HepG2 (cell line): ENCODE measurements around the gene KLF15. TPM values are rescaled to one million over a fixed set of nuclear protein-coding genes. Genes with fewer than 3 reads are reported as not detected.

ENCODE experiments used
- ATAC-seq: fragments of 200-7000 bp; cut with Tn5 transposase; 3 replicates; pipeline ENCODE4 v1.9.1; 2020; ENCODE audit warnings: mild to moderate bottlenecking, moderate library complexity
- BruUV-seq: library from RNA; stranded (reverse); fragments of 400-500 nt; replicated peaks from 2 replicates; lab custom pipeline; 2021; lab: Mats Ljungman, UMichigan
- CTCF ChIA-PET: fragments of 300-600 bp; formaldehyde crosslinking; extraction: SDS; loops from one replicate; lab custom pipeline; 2021; ENCODE audit warnings: low total read pairs, inconsistent platforms, low intra/inter-chr PET ratio; lab: Yijun Ruan, JAX
- POLR2A ChIA-PET: fragments of 350-600 bp; sonication (Branson Sonifier 250); formaldehyde crosslinking; loops from one replicate; lab custom pipeline; 2020; ENCODE audit warnings: antibody characterized with exemption, inconsistent platforms; lab: Yijun Ruan, JAX
- DNase-seq: peaks from one replicate; pipeline ENCODE4 v3.0.0-alpha.2; 2015; ENCODE audit warnings: low spot score
- FAIRE-seq: peaks from 3 replicates; lab custom pipeline; 2011; peaks lifted over from hg19 to GRCh38; lab: Jason Lieb, UNC
- H2AFZ ChIP-seq: one replicate; pipeline ENCODE4 v1.6.1; 2011; ENCODE audit warnings: low read length, inconsistent platforms
- H3K27ac ChIP-seq: fragments of 300-600 bp; 3 replicates; pipeline ENCODE4 v1.8.0; 2011; ENCODE audit warnings: mixed run types, mild to moderate bottlenecking, mixed read lengths, low read length, inconsistent platforms; ENCODE audit not compliant: insufficient read depth; ENCODE audit errors: extremely low read length
- H3K27me3 ChIP-seq, 2 experiments: fragments of 200-600 bp in 1 of 2; 2 replicates in 1 of 2; 3 replicates in 1 of 2; pipeline versions ENCODE4 v1.6.0 to v1.8.0; 2011; ENCODE audit warnings: low read length in 2 of 2, mild to moderate bottlenecking in 2 of 2, moderate library complexity in 2 of 2, inconsistent platforms in 1 of 2; ENCODE audit not compliant: insufficient read depth in 2 of 2, control insufficient read depth in 1 of 2
- H3K36me3 ChIP-seq, 2 experiments: fragments of 200-600 bp in 1 of 2; replicated peaks in 1 of 2; 2 replicates in 1 of 2; 3 replicates in 1 of 2; pipeline versions ENCODE4 v1.5.1 to v1.8.0; 2011; ENCODE audit warnings: low read length in 2 of 2, inconsistent platforms in 1 of 2; ENCODE audit not compliant: insufficient read depth in 2 of 2, control insufficient read depth in 1 of 2
- H3K4me1 ChIP-seq: 2 replicates; pipeline ENCODE4 v1.5.1; 2012; ENCODE audit warnings: low read length, inconsistent platforms; ENCODE audit not compliant: insufficient read depth
- H3K4me2 ChIP-seq: 2 replicates; pipeline ENCODE4 v1.6.0; 2011; ENCODE audit warnings: low read depth, low read length, inconsistent platforms
- H3K4me3 ChIP-seq, 3 experiments: fragments of 200-600 bp in 1 of 3; sonication (generic), shearing (Covaris generic) in 1 of 3; replicated peaks in 1 of 3; 2 replicates each; pipeline ENCODE4 v1.5.1; 2011 to 2016; ENCODE audit warnings: low read length in 3 of 3, inconsistent platforms in 2 of 3, low read depth in 2 of 3, mild to moderate bottlenecking in 2 of 3, control low read depth in 1 of 3, mixed read lengths in 1 of 3; ENCODE audit not compliant: insufficient read depth in 1 of 3
- H3K79me2 ChIP-seq: one replicate; pipeline ENCODE4 v1.6.1; 2011; ENCODE audit warnings: low read length, inconsistent platforms; ENCODE audit not compliant: insufficient read depth
- H3K9ac ChIP-seq: 2 replicates; pipeline ENCODE4 v1.6.0; 2011; ENCODE audit warnings: mild to moderate bottlenecking, low read depth, low read length, inconsistent platforms; ENCODE audit not compliant: insufficient read depth
- H3K9me3 ChIP-seq: 2 replicates; pipeline ENCODE4 v1.5.1; 2012; ENCODE audit warnings: mild to moderate bottlenecking, low read length
- H4K20me1 ChIP-seq: 2 replicates; pipeline ENCODE4 v1.6.0; 2011; ENCODE audit warnings: inconsistent platforms, mild to moderate bottlenecking, low read length, moderate library complexity; ENCODE audit not compliant: insufficient read depth
- CTCF ChIP-seq: sonication (generic); formaldehyde crosslinking; IDR thresholded peaks from 2 replicates; pipeline ENCODE4 v1.5.0; 2020; ENCODE audit warnings: mild to moderate bottlenecking, missing genetic modification reagents, moderate library complexity
- FOXO1 ChIP-seq: sonication (generic); formaldehyde crosslinking; IDR thresholded peaks from 2 replicates; pipeline ENCODE4 v1.4.0; 2020; ENCODE audit warnings: missing genetic modification reagents
- HIC2 ChIP-seq: sonication (generic); formaldehyde crosslinking; IDR thresholded peaks from 2 replicates; pipeline ENCODE4 v1.9.0; 2022; ENCODE audit warnings: low read depth, missing genetic modification reagents
- HOXA7 ChIP-seq: sonication (generic); formaldehyde crosslinking; IDR thresholded peaks from 2 replicates; pipeline ENCODE4 v1.8.1; 2022; ENCODE audit warnings: mild to moderate bottlenecking, missing genetic modification reagents, moderate library complexity
- NR3C1 ChIP-seq: sonication (generic); formaldehyde crosslinking; IDR thresholded peaks from 2 replicates; pipeline ENCODE4 v1.4.0; 2020; ENCODE audit warnings: missing genetic modification reagents
- RAD21 ChIP-seq: fragments of 450-650 bp; formaldehyde crosslinking; IDR thresholded peaks from 2 replicates; pipeline ENCODE4 v1.5.0; 2020; ENCODE audit warnings: mild to moderate bottlenecking
- SMC3 ChIP-seq: IDR thresholded peaks from 2 replicates; pipeline ENCODE4 v1.6.1; 2011; ENCODE audit warnings: low read length, improper control_type of control experiment
- STAG1 ChIP-seq: sonication (generic); formaldehyde crosslinking; IDR thresholded peaks from 2 replicates; pipeline ENCODE4 v1.4.0; 2020; ENCODE audit warnings: missing genetic modification reagents
- TEAD3 ChIP-seq: optimal IDR thresholded peaks from 2 replicates; pipeline ENCODE3; 2016; ENCODE audit warnings: borderline replicate concordance
- ZNF282 ChIP-seq: fragments of 450-650 bp; IDR thresholded peaks from 2 replicates; pipeline ENCODE4 v1.6.1; 2018; ENCODE audit not compliant: partially characterized antibody
- ZNF776 ChIP-seq: sonication (generic); formaldehyde crosslinking; IDR thresholded peaks from 2 replicates; pipeline ENCODE4 v1.4.0; 2020; ENCODE audit warnings: mild to moderate bottlenecking, missing genetic modification reagents
- WGBS: methylation state at CpG from one replicate; pipeline ENCODE4 v1.1.6; 2017; ENCODE audit warnings: low lambda C conversion rate; 5-methylcytosine and 5-hydroxymethylcytosine counted together
- in situ Hi-C: cut with HindIII; loops from 2 replicates; pipeline ENCODE4 v1.10.0; 2017; ENCODE audit warnings: low pct_unique_long_range_greater_than_20kb; ENCODE audit not compliant: extremely low pct_ligation_motif_present
- intact Hi-C: fragments of 100-400 bp; cut with micrococcal nuclease; formaldehyde crosslinking; loops from one replicate; pipeline ENCODE4 v1.10.0; 2022; ENCODE audit not compliant: unreplicated experiment
- polyA plus RNA-seq, 8 experiments: library from polyadenylated mRNA; depleted of rRNA in 3 of 8; stranded (reverse) in 7 of 8; unstranded in 1 of 8; fragments of >200 nt; fragmentation: Illumina TruSeq in 4 of 8; extraction: Trizol in 4 of 8; gene quantifications; 2 replicates each; pipeline versions ENCODE4 v1.2.1 to v1.2.3, GENCODE V29; 2011 to 2016; ENCODE audit warnings: low read depth in 4 of 8, missing spikeins in 1 of 8, mixed read lengths in 1 of 8; ENCODE audit not compliant: insufficient read depth in 1 of 8
- total RNA-seq, 5 experiments: library from RNA; depleted of rRNA; stranded (reverse); fragments of >200 nt; fragmentation: Illumina TruSeq; extraction: Trizol; gene quantifications; 2 replicates each; pipeline ENCODE4 v1.2.3, GENCODE V29; 2016; ENCODE audit warnings: low read depth in 1 of 5
- TF ChIP-seq, protein P1 (sequence below): IDR thresholded peaks from 2 replicates; pipeline ENCODE4 v1.6.1; 2016

Gene KLF15
- total and polyA plus RNA-seq, 2 of the 13 experiments (the other 11 are each of a cell fraction or from before 2014, with no cell fraction given) = 7.1 to 7.8 TPM

DNA sequence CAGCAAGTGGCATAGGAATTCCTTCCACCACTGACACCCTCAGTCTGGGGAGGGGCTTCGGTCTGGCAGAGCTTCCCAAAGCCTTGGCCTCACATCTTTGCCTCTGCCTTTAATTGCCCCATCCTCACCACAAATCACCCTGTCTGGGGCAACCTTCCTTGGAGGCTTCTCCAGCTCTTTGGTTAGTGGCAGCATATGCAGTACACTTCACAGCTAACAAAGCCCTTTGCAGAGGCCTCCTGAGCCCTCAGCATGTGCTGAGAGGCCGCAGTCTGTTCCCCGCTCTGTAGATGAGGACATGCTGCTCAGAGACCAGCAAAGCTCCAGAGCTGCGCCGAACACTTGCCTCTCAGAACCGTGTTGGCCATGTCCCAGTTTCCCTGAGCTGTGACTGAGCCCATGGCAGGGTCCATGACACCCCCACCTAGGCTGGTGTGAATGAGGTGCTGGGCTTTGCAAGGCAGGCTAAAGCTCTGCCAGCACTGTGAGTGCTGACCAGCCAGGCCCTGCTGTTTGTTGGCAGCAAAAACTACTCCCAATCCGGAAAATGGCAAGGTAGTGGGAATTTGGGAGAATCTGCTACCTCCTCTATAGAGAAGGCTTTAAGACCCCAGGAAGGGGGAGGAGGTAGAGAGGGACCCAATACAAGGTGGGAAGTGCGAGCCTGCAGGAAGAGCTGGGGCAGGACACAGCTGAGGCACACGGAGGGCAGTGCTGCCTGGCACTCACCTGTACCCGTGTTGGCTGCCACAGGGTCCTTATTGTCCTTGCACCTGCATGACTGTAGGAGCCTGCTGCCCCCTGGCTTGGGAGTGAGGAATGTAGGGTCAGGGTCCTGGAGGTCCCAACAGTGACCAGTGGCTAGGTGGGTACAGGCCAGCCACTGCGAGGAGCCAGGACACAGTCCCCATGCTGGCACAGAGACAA lies 8.4 kb upstream of the KLF15 start:
- Histone ChIP-seq H4K20me1 (no peaks in the 10 kb centered on the region), H3K79me2 (no peaks in the 10 kb centered on the region), H3K27ac (no peak overlapping the region), H3K4me3 (no peak overlapping the region; a peak in 1 of 6 replicates), H3K4me1 (peaks cover 48% of the 10 kb centered on the region), H3K36me3 (no peaks in the 10 kb centered on the region), H2AFZ (no peak overlapping the region), H3K27me3 (peaks cover 6 to 15% of the 10 kb centered on the region in 2 experiments; a peak in 2 of 5 replicates), H3K9ac (no peak overlapping the region), H3K4me2 (no peak overlapping the region), H3K9me3 (no peaks in the 10 kb centered on the region)
- BruUV-seq = no TSS peak
- ChIA-PET CTCF (no interaction called here), POLR2A (interaction anchor here (1.4 kb wide), 1 partner anchor 10 kb away, joined by 3 read pairs; no protein-coding TSS in a partner anchor)
- FAIRE-seq = no peak
- in situ Hi-C loops = loop anchor here (25.0 kb wide), 1 partner anchor 228 kb away; no protein-coding TSS in a partner anchor
- WGBS = 34% methylated on average over 5 of the region's 11 CpGs
- no peak for DNase-seq
- intact Hi-C loops = no loop called here
- TF ChIP-seq ZNF776 = no peak
- no peak for TF ChIP-seq NR3C1 (CRISPR knock-in tag)
- peak; percentile 80 for TF ChIP-seq STAG1 (CRISPR knock-in tag)
- TF ChIP-seq, protein P1, sequence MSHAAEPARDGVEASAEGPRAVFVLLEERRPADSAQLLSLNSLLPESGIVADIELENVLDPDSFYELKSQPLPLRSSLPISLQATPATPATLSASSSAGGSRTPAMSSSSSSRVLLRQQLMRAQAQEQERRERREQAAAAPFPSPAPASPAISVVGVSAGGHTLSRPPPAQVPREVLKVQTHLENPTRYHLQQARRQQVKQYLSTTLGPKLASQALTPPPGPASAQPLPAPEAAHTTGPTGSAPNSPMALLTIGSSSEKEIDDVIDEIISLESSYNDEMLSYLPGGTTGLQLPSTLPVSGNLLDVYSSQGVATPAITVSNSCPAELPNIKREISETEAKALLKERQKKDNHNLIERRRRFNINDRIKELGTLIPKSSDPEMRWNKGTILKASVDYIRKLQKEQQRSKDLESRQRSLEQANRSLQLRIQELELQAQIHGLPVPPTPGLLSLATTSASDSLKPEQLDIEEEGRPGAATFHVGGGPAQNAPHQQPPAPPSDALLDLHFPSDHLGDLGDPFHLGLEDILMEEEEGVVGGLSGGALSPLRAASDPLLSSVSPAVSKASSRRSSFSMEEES = no peak
- no peak for TF ChIP-seq ZNF282
- peak; percentile 70 for TF ChIP-seq CTCF
- peak; percentile 38 for TF ChIP-seq TEAD3 (CRISPR knock-in tag)
- TF ChIP-seq FOXO1 (CRISPR knock-in tag) = 0 out of 2 replicates have a peak, but pooled peaks have one; percentile 15
- peak; percentile 29 for TF ChIP-seq RAD21
- no peak for TF ChIP-seq HOXA7
- peak; percentile 44; the same call in 1 of the 2 replicates for TF ChIP-seq HIC2 (CRISPR knock-in tag)
- TF ChIP-seq SMC3 = peak; percentile 36; the same call in 1 of the 2 replicates
- peak; percentile 52 for ATAC-seq
